Hematopoietic multipotent progenitor cell treated with erythropoietin and hydrocortisone succinate and interleukin-3 and kit ligand, for 8 days (in vitro differentiated cells): ENCODE measurements around the gene OIP5.
"Not testable (repeated sequence)": the region's sequence is repeated elsewhere in the genome, so short reads cannot be mapped to it uniquely, and the experiment has no call there.

Source experiments
- DNase-seq: peaks from one replicate; pipeline ENCODE4 v3.0.0-alpha.2; 2015

Gene OIP5

DNA sequence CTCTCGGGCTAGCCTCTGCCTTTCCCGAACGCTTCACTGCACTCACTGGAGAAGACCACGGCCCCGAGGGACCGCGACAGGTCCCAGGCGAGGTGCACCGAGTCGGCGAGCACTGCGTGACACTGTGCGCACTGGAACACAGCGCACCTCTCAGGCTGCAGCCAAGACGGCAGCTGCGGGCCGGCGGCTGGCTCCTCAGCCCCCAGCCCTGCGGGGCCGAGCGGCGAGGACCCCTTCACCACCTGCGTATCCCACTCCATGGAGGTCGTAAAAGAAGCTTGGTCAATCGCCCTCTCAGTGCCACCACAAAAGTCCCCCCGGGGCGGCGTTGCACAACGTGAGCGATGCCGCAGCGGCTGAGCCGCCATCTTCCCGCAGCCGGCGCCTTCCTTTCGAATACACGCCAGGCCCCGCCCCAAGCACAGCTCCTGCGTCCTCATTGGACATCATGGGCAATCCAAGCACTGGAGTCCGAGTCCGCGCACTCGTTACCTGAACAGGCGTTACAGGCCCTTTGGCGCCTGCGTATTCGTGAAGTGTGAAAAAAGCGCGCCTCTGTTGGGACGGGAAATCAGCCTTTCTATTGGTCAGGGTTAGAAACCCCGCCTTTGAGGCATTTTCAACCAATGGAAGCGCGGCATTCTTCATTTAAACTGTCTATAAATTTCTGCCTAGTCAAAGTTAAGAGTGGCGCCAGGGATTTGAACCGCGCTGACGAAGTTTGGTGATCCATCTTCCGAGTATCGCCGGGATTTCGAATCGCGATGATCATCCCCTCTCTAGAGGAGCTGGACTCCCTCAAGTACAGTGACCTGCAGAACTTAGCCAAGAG lies at the start of gene OIP5, which contains the start of gene NUSAP1:
Gene OIP5, minus strand, starts transcription at position 398 of the 832 bp plus-strand sequence. Its CDS starts 30 bp downstream, at position 368.
Gene NUSAP1, plus strand, starts transcription at position 688 of the 832 bp plus-strand sequence. Its CDS starts 77 bp downstream, at position 765.
- peak; percentile 100 for DNase-seq

DNA sequence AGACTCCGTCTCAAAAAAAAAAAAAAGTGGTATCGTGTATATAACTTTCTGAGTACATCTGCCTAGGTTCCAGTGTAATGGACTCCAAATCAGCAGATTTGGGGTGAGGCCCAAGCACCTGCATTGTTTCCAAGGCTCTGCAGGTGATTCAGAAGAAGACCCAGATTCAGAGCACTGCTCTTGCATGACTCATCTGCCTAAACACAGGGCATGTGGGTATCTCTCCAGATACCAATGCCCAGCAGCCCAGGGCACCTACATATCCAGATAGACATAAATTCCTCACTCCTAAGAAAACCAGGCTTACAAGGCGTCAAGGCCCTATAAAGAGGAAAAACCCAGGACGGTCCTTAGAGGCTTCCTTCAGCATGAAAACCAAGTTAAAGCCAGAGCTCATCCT lies 45.6 kb upstream of the OIP5 start:
- no peak for DNase-seq

DNA sequence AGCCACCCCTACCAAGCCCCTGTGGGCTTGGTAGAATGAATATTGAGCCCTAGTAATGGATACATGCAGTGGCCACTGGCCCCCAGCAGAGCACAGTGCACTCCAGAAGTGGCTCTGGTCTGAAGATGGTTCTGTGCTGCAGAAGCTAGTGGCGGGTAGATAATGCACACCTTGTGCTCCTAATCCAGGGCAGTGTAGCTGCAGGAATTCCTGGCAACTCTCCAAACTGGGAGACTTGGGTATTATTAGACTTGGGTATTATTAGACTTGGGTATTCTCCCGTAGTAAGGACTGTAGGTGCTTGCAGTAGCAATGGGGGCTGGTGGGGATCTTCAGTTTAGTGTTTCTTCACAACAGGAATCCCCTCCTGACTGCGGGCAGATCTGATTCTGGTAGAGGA lies 35.0 kb upstream of the OIP5 start:
- DNase-seq, result no peak

DNA sequence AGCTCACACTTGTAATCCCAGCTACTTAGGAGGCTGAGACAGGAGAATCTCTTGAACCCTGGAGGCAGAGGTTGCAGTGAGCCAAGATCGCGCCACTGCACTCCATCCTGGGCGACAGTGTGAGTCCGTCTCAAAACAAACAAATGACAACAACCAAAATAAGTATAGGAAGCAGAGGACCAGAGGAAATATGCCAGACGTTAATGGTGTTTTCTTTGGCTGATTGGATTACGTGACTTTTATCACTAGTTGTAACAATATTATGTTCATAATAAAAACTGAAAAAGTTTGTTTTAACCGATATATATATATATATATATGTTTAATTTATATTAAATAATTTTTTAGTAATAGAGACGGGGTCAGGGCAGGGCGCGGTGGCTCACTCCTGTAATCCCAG lies 22.0 kb upstream of the OIP5 start:
- DNase-seq, result no peak

DNA sequence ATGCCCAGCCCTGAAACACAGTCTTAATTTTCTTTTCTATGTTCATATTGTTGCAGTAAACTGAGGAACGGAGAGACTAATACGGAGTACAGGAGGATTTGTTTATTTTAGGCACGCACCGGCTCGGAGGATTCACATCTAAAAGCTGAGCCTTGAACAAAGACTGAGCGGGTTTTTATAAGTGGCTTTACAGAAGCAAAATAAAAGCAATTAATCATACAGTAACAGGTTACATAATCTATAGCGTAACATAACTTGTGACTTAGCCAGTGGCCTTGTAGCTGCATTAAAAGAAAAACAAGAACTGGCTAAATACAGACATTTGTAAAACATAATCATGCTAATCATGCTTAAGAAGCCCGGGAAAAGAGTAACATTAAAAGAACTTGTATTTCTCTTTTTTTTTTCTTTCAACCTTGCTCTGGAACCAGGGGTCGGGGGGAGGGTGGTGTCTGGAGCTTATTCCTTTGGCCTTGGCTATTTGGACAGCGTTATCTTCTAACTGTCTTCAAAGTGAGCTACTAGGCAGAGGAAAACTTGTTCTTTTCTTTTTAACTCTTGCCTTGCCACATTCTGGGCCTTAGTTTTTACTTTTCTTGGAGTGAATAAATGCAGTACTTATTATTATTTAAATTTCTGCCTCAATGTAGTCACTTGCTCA lies 17.8 kb upstream of the OIP5 start:
- no peak for DNase-seq

DNA sequence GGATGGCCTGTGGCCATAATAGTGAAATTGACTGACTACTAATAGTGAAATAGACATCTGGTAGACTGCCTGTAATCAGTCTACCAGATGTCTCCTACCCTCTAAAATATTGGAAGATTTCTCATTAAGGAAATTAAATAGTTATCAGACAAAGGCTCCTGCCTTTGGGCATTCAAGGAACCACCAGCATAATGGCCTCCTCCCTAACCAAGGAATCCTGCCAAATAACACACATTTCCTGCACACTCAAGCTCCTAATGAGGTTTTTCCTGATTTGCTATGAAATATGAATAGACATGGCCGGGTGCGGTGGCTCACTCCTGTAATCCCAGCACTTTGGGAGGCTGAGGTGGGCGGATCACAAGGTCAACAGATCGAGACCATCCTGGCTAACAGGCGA lies 14.8 kb upstream of the OIP5 start:
- DNase-seq, result no peak

DNA sequence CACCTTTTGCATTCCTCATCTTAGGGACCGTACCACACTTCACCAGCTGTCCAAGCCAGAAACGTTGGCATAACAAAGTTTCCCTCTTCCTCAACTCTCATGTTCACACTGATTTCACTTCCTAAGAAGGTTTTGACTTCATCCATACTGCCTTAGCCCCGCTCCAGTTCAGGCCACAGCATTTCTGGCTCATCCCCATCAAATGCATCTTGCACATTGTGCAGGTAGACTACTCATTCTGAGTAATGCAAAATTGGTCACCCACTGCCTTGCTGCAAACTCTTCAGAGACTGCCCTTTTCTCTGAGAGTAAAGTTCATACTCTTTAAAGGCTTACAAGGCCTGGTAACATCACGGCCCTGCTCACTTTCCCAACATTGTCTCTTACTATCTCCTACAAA lies 9.1 kb upstream of the OIP5 start:
- no peak for DNase-seq

DNA sequence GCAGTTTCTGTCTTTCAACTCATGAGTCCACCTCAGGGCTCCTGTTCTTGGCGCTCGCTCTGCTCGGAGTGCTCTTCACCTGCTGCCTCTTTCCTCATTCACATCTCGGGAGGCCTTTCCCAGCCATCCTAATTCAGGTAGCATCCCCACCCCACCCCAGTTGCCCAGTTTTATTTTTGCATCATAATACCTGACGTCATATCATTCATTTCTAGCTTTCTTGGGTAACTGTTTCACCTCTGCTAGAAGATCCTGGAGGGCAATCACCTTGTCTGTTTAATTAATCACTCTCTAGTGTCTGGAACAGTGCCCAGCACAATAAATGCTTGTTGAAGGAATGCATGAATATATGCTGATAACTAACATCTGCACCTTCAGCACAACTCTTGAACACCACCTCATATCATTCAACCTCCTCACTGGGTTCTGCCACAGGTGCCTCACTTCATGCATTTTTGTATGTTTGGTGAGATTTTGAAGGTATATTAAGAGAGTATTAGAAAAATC lies 7.9 kb upstream of the OIP5 start:
- DNase-seq, result no peak

DNA sequence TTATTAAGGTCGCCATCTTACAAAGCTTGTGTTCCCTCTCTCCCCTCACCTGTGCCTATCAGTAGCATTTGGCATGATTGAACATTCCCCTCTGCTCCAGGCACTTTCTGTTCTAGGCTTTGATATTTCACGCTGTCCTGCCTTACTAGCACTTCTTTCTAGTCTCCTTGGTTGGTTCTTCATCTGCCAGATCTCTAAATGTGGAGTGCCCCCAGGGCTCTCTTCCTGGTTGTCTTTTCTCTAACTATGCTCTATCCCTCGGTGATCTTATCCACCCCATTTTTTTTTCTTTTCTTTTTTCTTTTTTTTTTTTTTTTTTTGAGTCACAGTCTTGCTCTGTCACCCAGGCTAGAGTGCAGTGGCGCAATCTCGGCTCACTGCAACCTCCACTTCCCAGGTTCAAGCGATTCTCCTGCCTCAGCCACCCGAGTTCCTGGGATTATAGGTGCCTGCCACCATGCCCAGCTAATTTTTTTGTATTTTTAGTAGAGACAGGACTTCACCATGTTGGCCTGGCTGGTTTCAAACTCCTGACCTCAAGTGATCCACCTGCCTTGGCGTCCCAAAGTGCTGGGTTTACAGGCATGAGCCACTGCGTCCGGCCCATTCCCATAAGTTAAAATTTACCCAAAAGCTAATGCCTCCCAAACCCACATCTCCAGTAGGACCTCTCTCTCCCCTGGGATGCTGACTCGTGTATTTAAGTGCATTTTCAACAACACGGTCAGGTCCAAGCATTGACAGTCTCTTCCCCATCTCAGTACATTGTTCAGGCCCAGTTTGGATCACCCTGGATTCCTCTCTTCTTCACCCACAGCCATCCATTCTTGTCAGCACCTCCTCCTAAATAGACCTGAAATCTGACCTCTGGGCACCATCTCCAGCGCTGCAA lies 5.5 kb upstream of the OIP5 start:
- no peak for DNase-seq

DNA sequence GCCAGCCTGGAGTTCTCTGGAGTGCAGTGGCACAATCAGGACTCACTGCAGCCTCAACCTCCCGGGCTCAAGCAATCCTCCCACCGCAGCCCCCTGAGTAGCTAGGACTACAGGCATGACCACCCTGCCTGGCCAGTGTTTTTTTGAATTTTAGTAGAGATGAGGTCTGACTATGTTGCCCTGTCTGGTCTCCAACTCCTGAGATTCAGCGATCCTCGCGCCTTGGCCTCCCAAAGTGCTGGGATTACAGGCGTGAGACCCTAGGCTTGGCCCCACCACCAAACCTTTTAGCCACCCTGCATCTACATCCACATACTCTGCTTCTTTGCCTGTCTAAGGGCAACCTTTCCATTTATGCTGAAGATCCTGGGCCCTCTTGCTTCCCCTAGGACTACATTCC lies 4.7 kb upstream of the OIP5 start:
- DNase-seq, result no peak

DNA sequence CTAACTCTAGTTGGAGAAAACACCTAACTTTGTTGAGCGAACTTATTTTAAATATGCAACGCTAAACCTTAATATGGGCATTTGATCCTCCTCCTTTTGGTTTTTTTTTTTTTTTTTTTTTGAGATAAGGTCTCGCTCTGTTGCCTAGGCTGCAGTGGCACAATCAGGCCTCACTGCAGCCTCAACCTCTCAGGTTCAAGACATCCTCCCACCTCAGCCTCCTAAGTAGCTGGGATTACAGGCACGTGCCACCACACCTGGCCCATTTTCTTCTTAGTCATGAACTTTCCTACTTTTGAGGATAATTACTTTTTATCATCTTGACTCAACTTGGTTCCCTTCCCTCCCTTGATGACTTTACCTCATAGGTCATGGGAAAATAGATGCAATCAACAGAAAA lies 4.2 kb upstream of the OIP5 start:
- peak; percentile 44 for DNase-seq

DNA sequence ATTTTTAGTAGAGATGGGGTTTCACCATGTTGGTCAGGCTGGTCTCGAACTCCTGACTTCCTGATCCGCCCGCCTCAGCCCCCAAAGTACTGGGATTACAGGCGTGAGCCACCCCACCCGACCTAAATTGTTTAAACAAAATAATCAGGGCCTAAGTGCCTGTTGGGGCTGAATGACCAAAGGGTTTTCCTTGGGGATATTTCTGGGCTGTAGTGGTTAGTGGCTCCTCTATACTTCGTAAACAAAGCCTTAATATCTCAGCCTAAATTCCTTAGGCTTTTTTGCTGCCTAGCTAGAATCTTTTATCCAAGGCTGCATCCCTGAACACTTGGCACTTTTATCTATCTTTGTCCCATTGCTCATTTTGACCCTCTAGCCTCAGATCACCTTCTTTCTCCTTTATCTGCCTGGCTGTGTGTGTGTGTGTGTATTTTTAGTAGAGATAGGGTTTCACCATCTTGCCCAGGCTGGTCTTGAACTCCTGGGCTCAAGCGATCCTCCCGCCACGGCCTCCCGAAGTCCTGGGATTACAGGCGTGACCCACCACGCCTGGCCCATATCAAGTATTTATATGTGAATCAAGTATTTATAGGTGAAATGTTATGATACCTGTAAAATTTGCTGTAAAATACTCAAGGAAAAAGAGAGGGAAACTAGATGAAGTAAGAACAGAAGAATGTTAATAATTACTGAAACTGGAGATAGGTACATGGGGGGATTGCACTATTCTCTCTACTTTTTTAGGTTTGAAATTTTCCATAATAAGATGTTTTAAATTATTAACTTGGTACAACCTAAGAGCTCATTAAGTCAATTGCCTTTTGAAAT lies 2.1 kb upstream of the OIP5 start:
- DNase-seq, result peak; percentile 81

DNA sequence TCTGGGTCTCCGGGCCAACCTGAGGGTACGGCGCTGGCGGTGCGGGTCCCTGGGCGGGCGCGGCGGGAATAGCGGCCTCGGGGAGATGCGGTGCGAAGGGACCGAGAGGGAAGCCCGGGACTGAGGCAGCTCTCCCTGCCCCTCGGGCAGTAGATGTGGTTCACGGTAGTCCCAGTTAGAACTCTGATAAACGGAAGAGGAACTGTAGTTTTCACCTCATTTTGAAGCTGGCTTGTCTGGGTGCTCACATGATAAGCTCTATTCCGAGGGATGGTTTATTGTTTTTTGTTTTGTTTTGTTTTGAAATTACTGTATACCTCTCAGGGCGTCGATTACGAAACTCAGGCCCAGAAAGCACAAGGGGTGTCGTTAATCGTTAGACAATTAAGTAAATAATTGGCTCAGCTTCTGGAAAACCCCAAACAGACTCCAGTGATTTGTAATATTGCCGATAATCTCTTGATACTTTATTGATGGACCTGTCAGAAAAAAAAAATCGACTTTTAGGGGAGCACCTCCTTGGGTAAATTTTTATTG lies 703 bp upstream of the OIP5 start:
- peak; percentile 59 for DNase-seq

DNA sequence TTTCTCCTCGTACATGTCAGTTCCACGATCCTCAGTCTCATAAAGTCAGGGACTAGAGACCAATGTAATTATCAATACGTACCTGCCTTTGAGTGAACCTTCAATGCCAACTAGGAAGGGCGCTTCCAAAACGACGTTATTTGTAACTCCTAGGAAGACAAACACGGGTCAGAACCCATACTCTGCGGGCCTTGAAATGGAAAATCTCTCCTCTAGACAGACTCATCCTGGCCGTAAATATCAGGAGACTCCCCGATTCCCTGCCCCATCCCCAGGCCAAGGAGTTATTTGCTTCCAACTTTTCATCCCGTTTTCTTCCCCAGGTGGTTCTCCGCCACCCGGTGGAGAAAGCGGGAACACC lies 578 bp downstream of the OIP5 start:
- DNase-seq, result no peak

DNA sequence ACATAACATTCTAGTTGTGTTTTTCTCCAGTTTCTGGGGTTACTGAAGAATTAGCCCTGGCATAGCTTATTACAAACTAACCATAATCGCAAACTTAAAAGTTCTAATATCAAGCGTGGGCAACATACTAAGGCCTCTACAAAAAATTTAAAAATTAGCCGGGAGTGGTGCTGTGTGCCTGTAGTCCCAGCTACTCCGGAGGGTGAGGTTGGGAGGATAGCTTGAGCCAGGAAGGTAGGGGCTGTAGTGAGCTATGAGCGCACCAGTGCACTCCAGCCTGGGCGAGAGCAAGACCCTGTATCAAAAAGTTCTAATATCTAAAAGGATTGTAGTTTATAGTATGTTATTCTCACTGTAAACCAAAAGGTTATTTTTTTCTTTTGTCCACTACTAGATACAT lies 1.1 kb downstream of the OIP5 start:
- DNase-seq, result no peak

DNA sequence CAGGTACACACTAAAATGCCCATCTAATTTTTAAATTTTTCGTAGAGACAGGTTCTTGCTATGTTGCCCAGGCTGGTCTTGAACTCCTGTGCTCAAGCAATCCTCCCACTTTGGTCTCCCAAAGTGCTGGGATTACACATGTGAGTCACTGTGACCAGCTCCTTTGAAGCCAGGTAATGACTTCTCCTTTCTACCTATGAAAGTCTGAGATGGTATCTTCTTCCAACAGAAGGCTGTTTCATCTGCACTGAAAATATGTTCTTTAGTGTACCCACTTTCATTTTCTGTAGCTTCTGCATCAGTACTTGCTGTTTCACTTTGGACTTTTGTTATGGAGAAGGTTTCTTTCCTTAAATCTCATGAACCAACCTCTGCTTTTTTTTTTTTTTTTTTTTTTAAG lies 8.8 kb downstream of the OIP5 start:
- no peak for DNase-seq

DNA sequence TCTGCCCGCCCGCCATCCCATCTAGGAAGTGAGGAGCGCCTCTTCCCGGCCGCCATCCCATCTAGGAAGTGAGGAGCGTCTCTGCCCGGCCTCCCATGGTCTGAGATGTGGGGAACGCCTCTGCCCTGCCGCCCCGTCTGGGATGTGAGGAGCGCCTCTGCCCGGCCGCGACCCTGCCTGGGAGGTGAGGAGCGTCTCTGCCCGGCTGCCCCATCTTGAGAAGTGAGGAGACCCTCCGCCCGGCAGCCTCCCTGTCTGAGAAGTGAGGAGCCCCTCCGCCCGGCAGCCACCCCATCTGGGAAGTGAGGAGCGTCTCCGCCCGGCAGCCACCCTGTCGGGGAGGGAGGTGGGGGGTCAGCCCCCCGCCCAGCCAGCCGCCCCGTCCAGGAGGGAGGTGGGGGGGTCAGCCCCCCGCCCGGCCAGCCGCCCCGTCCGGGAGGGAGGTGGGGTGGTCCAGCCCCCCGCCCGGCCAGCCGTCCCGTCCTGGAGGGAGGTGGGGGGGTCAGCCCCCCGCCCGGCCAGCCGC lies 11.5 kb downstream of the OIP5 start:
- not testable (repeated sequence) for DNase-seq

DNA sequence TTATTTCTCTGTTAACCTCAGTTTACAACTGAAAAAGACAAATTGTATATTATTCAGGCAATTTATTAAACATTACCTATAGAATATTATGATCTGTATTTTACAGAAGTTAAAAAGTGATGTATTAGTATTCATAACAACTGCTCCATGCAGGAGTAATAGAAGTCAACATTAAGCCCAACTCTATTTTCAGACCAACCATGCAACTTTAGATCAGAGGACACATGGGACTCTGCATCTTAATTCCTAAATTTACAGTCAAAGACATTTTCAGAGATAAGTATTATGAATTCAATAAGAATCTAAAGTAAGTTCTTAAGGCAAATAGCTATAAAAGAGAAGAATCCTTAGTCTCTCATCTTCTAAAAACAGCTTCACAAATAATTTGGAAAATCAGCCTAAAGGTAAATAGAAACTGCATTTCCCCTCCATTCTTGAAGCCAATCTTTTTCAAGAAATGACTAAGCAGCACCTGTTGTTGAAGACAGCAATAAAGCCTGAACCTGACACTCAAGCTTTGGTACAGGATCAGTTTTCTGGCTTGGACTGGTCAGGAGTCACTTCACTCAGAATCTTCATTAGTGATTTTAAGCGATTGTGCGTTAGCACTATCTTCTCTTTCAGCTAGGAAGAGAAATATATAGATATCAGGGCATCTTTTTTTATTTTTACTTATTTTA lies 23.0 kb downstream of the OIP5 start:
- DNase-seq, result no peak

DNA sequence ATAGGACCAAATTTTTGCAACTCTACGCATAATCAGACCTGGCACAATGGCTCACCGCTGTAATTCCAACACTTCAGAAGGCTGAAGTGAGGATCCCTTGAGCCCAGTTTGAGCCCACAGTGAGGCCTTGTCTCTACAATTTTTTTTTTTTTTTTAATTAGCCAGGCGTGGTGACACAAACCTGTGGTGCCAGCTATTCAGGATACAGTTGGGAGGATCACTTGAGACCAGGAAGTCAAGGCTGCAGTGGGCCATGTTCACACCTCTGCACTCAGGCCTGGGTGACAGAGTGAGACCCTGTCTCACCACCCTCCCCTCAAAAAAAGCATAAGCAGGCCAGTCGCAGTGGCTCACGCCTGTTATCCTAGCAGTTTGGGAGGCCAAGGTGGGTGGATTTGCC lies 24.7 kb downstream of the OIP5 start:
- DNase-seq, result no peak

DNA sequence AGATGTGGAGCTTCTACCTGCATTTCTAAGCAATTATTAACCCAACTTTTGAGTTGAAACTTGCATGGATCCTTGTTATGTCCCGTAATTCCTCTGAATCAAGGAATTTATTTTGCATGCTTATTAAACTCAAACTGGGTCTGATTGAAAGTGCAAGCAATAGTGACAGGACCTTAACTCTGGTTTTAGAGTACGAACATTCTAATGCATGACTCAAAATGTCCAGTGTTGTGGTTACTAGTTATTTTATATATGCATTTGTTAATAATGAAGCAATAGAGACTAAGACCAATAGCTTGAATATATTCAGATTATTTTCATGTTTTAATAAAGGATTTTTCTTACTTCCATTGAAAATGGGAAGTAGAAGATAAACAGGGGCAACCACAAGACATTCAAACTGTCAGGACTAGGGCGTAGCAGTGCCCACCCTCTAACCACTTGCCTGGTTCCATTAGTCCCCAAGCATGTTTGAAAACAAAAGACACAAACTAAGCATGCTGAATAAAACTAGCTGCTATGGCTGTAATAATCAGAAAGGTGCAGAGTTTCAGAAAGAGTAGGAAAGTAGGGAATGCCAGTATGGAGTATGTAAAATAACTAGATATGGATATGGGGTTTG lies 28.1 kb downstream of the OIP5 start:
- DNase-seq, result peak; percentile 62

DNA sequence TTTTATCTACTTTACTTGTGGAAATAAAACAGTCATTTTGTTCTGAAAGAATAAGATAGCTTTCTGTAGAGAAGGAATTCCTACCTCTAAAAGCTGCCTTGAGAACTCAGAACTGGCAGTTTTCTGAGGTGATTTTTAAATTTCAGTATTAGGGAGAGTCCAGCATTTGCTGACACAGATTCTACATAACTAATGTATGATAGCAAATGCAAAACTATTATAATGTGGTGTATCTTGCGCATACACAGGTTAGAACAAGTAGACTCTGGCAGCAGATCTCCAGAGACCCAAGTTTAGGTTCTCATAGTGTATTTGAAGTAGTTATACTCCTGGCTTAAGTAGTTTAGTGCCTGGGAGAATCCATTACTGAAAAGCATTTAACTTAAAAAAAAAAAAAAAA lies 30.8 kb downstream of the OIP5 start:
- DNase-seq, result no peak
